GM18907 (cell line): ENCODE data around the gene TMEM69.
A peak's percentile ranks its signal among the peaks of the same experiment; 100 is the strongest.
"Not testable (repeated sequence)": the region's sequence is repeated elsewhere in the genome, so short reads cannot be mapped to it uniquely, and the experiment has no call there.

Experiments used
- ATAC-seq: cut with Tn5 transposase; IDR thresholded peaks from one replicate; pipeline ENCODE4 v1.9.1; 2021; ENCODE audit warnings: mild to moderate bottlenecking, moderate library complexity; ENCODE audit not compliant: unreplicated experiment

Gene TMEM69

GRCh38 chr1:45687754-45688740 lies at the start of gene TMEM69:
TMEM69 (plus strand) TSS chr1:45688181; CDS start chr1:45691069, 2,888 bp downstream.
- ATAC-seq = peak; percentile 32

- ATAC-seq = no peak
These were observed 47.7 kb upstream of the TMEM69 start for GRCh38 chr1:45640293-45640692.

- ATAC-seq = no peak
These were observed 44.7 kb upstream of the TMEM69 start for GRCh38 chr1:45643321-45643720.

GRCh38 chr1:45643978-45644377 lies 44.0 kb upstream of the TMEM69 start:
- no peak for ATAC-seq

GRCh38 chr1:45644661-45645060 lies 43.3 kb upstream of the TMEM69 start:
- no peak for ATAC-seq

GRCh38 chr1:45647248-45648021 lies 40.5 kb upstream of the TMEM69 start:
- no peak for ATAC-seq

GRCh38 chr1:45654540-45655280 lies 33.3 kb upstream of the TMEM69 start:
- no peak for ATAC-seq

- ATAC-seq = no peak
These were observed 31.3 kb upstream of the TMEM69 start for GRCh38 chr1:45656573-45657226.

- no peak for ATAC-seq
These were observed 29.8 kb upstream of the TMEM69 start for GRCh38 chr1:45658171-45658570.

- ATAC-seq = no peak
These were observed 28.8 kb upstream of the TMEM69 start for GRCh38 chr1:45659222-45659621.

GRCh38 chr1:45660336-45660735 lies 27.6 kb upstream of the TMEM69 start:
- ATAC-seq = no peak

GRCh38 chr1:45666836-45667235 lies 21.1 kb upstream of the TMEM69 start:
- no peak for ATAC-seq

GRCh38 chr1:45667321-45668111 lies 20.5 kb upstream of the TMEM69 start:
- ATAC-seq = no peak

- ATAC-seq = no peak
These were observed 19.5 kb upstream of the TMEM69 start for GRCh38 chr1:45668526-45668925.

GRCh38 chr1:45669379-45669778 lies 18.6 kb upstream of the TMEM69 start:
- ATAC-seq = no peak

- ATAC-seq = no peak
These were observed 17.9 kb upstream of the TMEM69 start for GRCh38 chr1:45669859-45670655.

GRCh38 chr1:45673956-45674355 lies 14.0 kb upstream of the TMEM69 start:
- ATAC-seq = no peak

- ATAC-seq = no peak
These were observed 13.5 kb upstream of the TMEM69 start for GRCh38 chr1:45674478-45674877.

GRCh38 chr1:45676553-45676952 lies 11.4 kb upstream of the TMEM69 start:
- ATAC-seq = not testable (repeated sequence)
